Fibroblast of villous mesenchyme (primary cell): ENCODE results near the gene CCDC82. TPM values are rescaled to one million over a fixed set of nuclear protein-coding genes. Genes with fewer than 3 reads are reported as not detected.

Experiments
- DNase-seq: peaks from one replicate; pipeline ENCODE4 v3.0.0-alpha.2; 2010; ENCODE audit warnings: low read depth
- H3K4me3 ChIP-seq: 2 replicates; pipeline ENCODE4 v1.5.1; 2011; ENCODE audit warnings: low read depth, mild to moderate bottlenecking, low read length
- CTCF ChIP-seq: IDR thresholded peaks from 2 replicates; pipeline ENCODE4 v1.5.1; 2012; ENCODE audit warnings: low read depth, mild to moderate bottlenecking, low read length; ENCODE audit not compliant: insufficient read depth
- small RNA-seq: library from RNA; depleted of rRNA; stranded (forward); fragments of <200 nt; gene quantifications from one replicate; pipeline ENCODE3, GENCODE V24; 2012
- total RNA-seq: library from RNA; depleted of rRNA; stranded (reverse); fragments of >200 nt; gene quantifications from 2 replicates; pipeline ENCODE4 v1.2.3, GENCODE V29; 2012

Gene CCDC82
- total RNA-seq, 1 donor, result 17.7 TPM

- H3K4me3 ChIP-seq, result no peak overlapping the region
- no peak for TF ChIP-seq CTCF
- DNase-seq, result peak; percentile 73
Measured at GRCh38 chr11:96303064-96303463, 86.6 kb downstream of the CCDC82 start.

Small RNA genes within 50 kb of the gene (small RNA-seq; reads per million reads assigned to genes)
- gene MIR1260B, result not detected

Other genes starting within 250 kb of the CCDC82 start
- 16.8 and 30.7 TPM in 2 replicates for gene MAML2, start 46.7 kb downstream of the CCDC82 start, total RNA-seq
- gene JRKL, start 101 bp upstream of the CCDC82 start, total RNA-seq, result 6.1 and 10.4 TPM in 2 replicates